NK-92 (cell line): ENCODE data around the gene SLC9A9.
"Not testable (repeated sequence)": the region's sequence is repeated elsewhere in the genome, so short reads cannot be mapped to it uniquely, and the experiment has no call there.

Experiments used
- DNase-seq: peaks from one replicate; lab custom pipeline; 2025; ENCODE audit not compliant: unreplicated experiment; lab: John Stamatoyannopoulos, UW

SLC9A9 gene

DNA sequence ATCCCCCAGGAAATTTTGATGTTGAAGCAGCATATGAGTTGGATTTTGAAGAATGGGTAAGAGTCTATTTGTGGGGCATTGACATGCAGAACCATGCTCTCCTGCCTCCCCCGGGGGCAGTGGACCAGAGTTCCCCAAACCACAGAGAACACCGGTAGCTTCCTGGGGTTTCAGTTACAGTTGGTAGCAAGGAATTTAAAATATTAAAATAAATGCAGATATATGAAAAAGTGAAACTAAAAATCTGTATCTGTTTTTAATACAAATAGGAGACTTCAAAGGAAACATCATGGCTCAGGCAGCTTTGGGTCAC is 37.4 kb downstream of the SLC9A9 start:
- DNase-seq, result no peak

DNA sequence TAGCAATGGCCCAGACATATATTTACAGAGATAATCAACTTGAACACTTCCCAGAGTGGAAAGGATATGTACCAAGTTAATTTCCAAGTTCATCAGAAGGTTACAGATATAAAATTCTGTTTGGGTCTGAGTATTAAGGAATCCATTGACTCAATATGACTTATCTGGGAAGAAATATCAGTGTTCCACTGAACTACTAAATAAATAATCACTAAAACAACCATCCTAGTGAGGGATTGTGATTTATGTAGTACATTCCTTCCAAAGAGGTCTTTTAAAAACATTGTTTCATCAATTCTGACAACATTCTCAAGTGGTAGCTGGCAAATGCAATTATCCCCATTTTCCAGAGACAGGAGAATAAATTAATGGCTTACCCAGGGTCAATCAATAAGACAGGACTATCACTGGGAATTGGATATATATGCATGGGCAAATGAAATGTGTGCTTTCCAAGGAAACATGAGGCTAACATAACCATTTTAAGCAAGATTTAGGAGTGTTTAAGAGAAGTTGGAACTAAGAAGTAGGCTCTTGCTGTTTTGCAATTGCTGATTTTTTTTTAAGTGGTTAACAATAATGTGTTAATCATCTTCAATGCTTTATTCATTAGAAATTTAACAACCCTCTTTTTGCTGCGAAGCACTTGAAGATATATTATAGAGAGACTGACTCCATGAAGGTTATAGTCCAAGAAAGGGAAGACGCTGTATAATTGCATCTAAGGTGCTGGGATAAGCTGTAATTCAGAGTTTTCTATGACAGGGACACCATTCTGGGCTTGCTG is 37.9 kb downstream of the SLC9A9 start:
- no peak for DNase-seq

DNA sequence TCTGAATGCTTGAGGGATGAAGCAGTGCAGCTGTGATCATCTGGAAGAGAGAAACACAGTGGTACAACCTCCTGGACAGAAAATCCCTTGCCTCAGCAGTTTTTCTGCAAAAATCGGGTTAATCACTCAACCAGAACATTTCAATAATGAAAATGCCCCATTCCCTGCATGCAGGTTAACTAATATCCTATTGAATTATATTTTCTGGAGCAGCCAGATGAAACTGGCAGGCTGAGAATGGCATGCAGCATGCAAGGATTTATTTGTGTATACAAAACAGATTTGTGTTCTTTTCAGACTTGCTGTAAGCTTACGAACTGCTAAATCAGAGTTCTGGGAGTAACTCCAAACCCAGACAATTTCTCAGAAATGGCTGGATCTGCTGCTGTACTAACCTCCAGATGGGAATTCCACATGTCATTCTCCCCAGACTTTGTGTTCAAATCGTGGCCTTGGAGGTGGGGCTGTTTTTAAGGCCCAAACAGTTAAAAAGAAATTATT is 39.1 kb downstream of the SLC9A9 start:
- DNase-seq, result no peak

DNA sequence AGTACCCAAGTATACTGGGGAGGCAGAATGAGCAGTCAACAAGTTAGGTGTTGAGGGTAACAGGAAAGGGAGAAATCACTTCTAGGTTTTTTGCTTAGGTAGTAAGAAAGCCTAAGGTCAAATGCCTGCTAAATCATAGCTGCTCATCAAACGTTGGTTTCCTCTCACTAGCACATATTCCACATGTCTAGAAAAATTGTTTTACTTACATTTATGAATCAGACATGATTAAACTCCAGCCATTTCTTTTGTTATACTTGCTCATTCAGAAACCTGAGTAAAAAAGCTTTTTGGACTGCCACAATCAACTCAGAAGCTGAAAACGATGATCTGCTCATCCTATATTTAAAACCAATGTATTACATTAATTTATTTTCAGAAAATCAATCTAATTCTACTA is 40.2 kb downstream of the SLC9A9 start:
- DNase-seq, result no peak

DNA sequence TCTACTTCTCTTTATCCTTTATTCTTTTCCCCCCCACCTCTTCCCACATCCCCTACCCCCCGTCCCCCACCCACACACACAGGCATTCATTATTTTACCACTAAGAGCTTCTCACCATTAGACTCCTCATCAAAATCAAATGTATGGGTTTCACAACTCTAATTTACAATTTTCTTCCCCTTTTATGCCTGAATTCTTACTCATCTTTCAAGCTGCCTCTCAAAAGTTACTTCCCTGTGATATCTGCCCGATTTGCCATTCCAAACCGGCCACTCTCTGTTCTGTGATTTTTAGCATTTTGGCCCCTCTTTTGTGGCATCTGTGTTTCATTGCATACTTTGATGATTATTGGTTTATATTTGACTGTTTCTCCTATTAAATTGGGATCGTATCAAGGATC is 42.2 kb downstream of the SLC9A9 start:
- DNase-seq, result no peak

DNA sequence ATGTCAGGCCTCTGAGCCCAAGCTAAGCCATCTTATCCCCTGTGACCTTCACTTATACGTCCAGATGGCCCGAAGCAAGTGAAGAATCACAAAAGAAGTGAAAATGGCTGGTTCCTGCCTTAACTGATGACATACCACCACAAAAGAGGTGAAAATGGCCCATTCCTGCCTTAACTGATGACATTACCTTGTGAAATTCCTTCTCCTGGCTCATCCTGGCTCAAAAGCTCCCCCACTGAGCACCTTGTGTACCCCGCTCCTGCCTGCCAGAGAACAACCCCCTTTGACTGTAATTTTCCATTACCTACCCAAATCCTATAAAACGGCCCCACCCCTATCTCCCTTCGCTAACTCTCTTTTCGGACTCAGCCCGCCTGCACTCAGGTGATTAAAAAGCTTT is 42.8 kb downstream of the SLC9A9 start:
- not testable (repeated sequence) for DNase-seq

DNA sequence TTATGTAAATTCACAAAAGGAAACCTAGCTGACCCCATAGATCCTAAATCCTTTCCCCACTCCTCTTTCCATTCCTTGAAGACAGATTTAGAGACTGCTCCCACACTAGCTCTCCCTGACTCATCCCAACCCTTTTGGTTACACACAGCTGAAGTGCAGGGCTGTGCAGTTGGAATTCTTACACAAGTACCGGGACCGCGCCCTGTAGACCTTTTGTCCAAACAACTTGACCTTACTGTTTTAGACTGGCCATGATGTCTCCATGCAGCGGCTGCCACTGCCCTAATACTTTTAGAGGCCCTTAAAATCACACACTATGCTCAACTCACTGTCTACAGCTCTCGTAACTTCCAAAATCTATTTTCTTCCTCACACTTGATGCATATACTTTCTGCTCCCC is 47.2 kb downstream of the SLC9A9 start:
- not testable (repeated sequence) for DNase-seq

DNA sequence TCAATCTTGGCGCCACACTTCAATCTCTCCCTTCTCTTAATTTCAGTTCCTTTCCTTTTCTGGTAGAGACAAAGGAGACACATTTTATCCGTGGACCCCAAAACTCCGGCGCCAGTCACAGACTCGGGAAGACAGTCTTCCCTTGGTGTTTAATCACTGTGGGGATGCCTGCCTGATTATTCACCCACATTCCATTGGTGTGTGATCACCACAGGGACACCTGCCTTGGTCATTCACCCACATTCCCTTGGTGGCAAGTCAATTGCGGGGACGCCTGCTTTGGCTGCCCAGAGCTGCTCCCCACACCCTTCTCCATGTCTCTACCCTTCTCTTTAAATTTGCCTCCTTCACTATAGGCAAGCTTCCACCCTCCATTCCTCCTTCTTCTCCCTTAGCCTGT is 50.1 kb downstream of the SLC9A9 start:
- DNase-seq, result not testable (repeated sequence)

DNA sequence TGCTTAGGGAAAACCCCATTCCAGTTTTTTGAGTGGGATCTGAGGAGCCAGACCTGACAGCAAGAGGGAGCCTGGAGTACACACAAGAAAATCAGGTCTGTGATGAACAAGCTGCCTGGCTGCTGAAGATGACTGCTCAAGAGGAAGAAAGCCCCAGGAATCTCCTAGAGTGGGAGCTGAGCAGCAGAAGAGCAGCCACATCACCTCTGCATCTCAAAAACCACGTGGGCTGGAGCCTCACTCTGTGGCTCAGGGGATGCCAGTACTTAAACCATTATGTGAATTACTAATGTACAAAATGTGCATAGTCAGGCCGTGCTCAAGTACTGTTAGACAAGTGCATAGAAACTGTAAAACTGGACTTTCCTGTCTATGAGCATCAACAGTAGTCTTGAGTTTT is 52.4 kb downstream of the SLC9A9 start:
- DNase-seq, result no peak

DNA sequence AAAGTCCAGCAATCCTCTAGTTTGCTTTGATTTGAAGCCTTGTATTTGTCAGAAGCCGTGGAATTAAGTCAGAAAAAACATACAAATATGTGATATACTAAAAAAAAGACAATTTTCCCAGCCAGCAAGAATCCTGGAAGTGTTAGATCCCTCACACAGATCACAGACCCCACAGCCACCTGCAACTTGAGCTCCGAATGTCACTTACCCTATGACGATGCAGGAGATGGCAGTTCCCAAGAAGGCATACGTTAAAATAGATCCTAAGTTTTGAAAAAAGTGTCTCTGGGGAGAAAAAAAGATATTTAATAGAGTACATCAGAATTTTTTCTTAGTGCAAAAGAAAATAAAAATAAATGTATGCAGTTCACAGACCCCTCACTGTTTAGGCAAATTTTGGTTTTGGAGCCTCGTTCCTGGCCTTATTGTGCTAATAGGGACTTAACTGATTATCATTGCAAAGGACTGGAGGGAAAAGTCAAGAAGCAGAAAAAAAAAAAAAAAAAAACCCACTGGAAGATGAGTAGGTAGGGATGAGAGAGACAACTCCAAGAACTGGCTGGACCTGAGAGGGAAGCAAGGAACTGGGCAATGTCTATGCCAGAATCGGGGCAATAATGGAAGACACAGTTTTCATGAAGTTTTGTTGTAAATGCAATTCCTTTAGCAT is 53.3 kb downstream of the SLC9A9 start:
- no peak for DNase-seq

DNA sequence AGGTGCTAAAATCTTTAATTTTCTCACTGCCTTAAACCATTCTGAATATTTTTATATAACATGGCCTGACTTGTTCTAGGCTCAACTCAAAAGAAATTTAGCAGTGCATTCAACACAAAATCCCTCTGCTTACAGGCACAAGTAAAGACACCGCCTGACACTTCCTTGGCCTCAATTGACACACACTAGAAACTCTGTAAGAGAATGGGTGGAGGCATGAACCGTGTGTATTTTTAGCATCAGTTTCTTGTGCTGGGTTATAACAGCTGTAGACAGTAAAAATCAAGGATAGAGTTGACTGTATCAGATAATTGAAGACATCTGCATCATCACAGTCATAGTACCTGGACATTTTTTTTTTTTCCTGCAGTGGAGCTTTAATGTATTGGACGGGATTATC is 54.3 kb downstream of the SLC9A9 start:
- DNase-seq, result no peak

DNA sequence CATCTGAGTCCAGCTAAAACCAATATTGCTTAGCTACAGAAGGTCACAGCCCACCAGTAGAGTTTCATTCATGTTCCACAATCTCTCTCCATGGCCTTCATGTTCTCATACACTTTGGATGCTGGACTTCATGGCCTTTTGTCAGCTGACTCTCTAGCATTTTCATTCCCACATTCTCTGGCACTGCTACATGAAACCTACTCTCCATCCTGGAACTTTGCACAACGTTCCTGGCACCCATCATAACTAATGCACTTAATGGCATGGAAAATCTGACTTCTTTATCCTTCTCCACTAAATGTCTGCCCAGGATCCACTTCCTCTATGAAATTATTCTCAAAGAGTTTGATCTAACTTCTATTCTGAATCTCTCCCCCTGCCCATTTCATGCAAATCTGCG is 56.9 kb downstream of the SLC9A9 start:
- no peak for DNase-seq

DNA sequence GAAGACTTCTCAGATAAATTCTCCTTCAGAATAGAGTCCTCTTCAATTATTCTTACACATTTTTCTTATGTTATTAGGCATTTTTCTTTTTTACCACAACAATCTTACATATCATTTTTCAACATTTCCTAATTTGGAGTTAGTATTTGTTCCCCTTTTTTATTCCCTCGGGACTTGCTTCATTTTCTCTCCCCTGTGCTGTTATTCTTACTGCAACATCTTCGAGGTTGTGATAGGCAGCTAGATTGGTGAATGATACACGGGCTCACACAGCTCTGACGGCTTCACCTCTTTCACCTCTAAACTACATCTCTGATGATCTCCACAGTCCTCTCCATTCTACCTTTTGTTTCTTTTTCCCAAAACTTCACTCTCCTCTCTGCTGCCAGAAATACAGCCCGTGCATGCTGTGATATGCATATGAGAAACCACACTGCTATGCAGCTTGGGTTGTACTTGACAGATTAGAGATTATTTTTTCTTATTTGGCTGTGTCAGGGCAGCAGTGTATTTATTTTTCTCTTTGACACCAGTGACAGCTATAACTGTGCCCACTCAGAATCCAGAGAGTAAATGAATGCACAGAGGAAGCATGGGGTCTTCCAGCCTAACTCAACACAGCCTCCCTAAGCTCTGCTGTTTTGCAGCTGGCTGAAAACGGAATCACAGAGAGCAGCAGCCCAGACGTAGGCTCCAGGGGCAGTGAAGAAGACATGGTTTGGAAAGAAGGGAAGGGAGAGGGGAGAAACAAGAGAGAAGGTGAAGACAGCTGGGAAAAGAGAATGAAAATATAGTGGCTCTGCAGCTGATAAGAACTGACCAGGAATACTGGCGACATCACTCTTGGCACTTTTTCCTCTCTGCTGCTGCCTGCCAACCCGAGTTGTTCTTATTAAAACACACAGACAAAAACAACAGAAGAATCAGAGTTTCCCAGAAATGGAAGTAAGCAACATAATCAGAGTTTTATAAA is 61.8 kb downstream of the SLC9A9 start:
- DNase-seq, result no peak

DNA sequence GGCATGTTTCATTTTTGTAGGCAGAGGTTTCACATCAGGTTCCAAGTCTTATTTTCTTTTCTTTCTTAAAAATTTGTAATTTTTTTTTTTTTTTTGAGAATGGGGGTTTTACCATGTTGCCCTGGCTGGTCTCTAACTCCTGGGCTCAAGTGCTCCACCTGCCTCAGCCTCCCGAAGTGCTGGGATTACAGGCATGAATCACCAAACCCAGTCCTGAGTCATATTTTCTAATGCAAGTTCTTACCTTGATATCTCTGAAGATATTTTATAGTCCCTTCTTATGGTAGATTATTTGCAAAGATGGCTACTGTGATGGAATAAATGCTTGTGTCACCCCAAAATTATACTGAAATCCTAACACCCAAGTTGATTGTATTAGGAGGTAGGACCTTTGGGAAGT is 63.8 kb downstream of the SLC9A9 start:
- no peak for DNase-seq

DNA sequence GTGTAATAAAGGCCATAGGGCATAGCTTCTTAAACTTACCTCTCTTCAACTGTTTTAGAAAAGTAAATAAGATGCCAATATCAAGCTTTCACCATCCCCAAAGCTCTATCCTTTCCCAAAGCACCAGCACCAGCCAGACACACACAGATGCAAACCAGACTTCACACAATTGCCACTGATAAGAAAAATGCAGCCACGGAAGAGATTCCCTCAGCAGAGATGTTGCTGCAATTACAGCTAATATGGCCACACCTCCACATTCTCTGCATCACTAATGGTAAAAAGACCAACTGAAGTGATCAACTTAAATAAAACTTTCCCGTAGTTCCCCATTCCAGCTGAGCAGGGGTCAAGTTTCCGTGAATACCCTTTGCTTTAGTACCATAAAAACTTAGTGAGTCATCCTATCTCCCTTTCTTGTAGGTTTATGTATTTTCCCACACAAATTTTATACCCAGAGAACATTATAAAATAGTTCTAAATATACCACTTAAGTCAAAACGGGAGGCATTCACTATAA is 64.4 kb downstream of the SLC9A9 start:
- DNase-seq, result no peak

DNA sequence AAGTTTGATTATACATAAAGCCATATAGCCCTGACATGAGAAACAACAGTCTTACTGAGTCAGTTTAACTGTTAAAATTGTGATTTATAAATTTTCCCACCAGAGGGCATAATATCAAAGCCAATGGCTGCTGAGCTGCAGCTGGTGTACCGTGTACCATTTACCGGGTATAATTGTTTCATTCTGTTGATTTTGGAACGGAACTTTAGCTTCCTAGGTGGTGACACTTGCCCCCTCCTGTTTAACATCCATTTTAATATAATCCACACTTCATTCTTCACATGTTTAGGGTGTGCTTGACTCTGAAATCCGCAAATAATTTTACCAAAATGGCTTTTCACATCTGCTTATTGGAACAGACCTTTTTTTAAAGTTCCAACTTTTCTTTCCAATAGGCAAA is 72.8 kb downstream of the SLC9A9 start:
- no peak for DNase-seq

DNA sequence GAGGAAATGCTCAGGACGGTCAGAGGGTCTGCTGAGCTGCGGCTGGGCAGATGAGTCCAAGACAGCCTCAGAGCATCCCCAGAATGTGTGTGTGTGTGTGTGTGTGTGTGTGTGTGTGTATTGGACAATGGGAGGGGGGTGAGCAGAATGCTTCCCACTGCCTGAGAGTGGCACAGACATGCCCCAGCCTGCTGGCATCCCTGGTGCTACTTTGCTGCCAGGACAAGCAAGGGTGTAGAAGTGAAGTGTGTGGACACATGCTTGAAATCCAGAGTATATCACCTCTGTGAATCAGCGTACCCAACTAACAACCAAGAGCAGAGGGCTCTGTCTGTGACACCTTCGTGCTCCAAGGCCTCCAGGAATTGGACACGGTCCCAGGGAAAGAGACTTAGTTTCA is 76.3 kb downstream of the SLC9A9 start:
- no peak for DNase-seq

DNA sequence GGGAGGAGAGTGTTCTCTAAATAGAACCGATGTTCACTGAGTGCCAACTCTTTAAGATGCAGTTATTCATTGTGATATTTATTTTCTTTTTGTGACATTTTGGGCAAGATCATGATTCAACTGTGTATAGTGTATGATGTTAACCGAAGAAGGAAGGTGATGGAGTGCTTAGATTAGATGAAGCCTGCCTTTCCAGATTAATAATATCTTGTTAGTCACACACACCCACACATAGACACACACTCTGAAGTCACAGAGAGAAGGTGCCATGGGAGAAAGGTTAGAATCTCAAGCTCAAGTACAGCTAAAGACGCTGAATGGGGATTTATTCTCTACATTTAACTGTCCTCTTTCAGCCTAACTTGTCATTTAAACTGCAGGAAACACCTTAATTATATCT is 77.0 kb downstream of the SLC9A9 start:
- DNase-seq, result no peak

DNA sequence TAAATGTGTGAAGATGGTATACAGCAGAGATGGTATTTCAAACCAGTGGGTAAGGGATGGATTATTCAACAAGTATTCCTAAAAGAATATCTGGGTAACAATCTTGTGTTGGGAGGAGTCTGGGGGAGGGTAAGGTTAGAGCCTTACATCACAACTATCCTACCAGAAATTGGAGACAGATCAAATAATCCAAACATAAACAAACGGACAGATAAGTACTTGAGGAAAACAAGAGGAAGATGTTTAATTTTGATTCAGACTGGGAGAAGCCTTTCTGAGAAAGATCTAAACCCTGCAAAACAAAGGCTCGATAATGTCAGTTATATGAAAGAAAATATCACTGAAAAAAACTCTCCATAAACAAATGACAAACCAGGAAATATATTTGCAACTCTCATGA is 77.9 kb downstream of the SLC9A9 start:
- no peak for DNase-seq

DNA sequence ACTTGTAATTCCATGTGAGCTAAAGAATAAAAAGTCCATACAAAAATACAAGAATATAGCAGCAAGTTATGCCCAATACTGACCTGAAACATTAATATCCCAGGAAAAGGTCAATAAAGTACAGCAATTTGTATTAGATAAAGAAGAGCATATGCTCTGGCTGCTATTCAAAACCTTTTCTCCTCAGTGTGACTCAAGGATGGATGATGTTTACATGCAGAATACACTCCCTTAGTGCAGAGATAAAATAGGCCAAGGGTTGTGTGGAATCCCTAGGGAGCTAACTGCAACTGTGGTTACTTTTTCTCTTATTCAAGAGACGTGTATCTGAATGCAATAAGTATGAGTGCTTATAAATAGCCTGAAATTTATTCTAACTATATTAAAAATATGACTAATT is 78.7 kb downstream of the SLC9A9 start:
- no peak for DNase-seq

DNA sequence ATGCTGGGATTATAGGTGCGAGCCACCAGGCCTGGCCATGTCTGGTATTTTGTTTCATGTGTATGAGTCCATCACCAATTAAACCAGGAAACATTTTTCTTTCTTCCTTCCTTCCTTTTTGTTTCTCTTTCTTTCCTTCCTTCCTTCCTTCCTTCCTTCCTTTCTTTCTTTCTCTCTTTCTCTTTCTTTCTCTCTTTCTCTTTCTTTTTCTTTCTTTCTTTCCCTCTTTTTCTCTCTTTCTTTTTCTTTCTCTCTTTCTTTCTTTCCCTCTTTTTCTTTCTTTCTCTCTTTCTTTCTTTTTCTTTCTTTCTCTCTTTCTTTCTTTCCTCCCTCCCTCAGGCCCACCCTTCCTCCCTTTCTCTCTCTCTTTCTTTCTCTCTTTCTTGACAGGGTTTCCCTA is 83.4 kb downstream of the SLC9A9 start:
- DNase-seq, result no peak
